Epithelial cell of proximal tubule (primary cell): Measurements from ENCODE around the gene RAD9A. TPM values are rescaled to one million over a fixed set of nuclear protein-coding genes. Genes with fewer than 3 reads are reported as not detected.
A peak's percentile ranks its signal among the peaks of the same experiment; 100 is the strongest.

Source experiments
- DNase-seq: peaks from one replicate; pipeline ENCODE4 v3.0.0-alpha.2; 2011; ENCODE audit warnings: low read depth
- H3K4me3 ChIP-seq: 2 replicates; pipeline ENCODE4 v1.5.1; 2011; ENCODE audit warnings: low read depth, mild to moderate bottlenecking, low read length
- total RNA-seq: library from RNA; depleted of rRNA; stranded (reverse); fragments of >200 nt; gene quantifications from 2 replicates; pipeline ENCODE4 v1.2.3, GENCODE V29; 2015
- TF ChIP-seq, protein P1 (sequence below): conservative IDR thresholded peaks from 2 replicates; pipeline ENCODE4 v1.5.1; 2012; ENCODE audit warnings: low read depth, mild to moderate bottlenecking, low read length

The RAD9A gene
- total RNA-seq, 1 donor from 2014 or later, result 20.9 TPM

GRCh38 chr11:67355023-67355793, 36.6 kb upstream of the RAD9A start:
- TF ChIP-seq, protein P1, sequence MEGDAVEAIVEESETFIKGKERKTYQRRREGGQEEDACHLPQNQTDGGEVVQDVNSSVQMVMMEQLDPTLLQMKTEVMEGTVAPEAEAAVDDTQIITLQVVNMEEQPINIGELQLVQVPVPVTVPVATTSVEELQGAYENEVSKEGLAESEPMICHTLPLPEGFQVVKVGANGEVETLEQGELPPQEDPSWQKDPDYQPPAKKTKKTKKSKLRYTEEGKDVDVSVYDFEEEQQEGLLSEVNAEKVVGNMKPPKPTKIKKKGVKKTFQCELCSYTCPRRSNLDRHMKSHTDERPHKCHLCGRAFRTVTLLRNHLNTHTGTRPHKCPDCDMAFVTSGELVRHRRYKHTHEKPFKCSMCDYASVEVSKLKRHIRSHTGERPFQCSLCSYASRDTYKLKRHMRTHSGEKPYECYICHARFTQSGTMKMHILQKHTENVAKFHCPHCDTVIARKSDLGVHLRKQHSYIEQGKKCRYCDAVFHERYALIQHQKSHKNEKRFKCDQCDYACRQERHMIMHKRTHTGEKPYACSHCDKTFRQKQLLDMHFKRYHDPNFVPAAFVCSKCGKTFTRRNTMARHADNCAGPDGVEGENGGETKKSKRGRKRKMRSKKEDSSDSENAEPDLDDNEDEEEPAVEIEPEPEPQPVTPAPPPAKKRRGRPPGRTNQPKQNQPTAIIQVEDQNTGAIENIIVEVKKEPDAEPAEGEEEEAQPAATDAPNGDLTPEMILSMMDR, result no peak
- DNase-seq, result no peak
- peak overlapping the region; percentile 14 for H3K4me3 ChIP-seq

GRCh38 chr11:67355794-67356386, 35.9 kb upstream of the RAD9A start:
- DNase-seq, result no peak
- peak overlapping the region; percentile 19 for H3K4me3 ChIP-seq
- TF ChIP-seq, protein P1, result no peak

DNA sequence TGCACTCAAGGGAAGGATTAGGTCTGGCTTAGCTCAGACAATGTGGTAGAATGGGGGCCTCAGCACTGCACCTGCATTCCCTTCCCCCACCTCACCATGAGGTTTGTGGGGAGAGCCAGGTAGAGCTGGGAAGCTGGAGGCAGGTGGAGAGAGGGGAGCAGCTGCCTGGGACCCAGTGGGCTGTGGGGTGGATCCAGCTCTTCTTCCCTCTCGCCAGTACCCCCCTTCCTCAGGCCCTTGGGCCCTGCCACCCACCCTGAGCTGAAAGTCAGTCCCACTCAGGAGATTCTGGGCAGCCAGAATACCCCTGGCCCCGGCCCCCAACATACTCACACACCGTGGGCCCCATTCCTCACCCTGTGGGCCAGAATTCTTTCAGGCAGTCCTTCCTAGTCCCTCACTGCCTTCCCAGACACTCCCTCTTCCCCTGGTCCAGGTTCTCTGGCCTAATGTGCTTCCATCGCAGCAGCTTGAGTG, 35.4 kb upstream of the RAD9A start:
- TF ChIP-seq, protein P1, result no peak
- no peak for DNase-seq
- peak overlapping the region; percentile 19 for H3K4me3 ChIP-seq

DNA sequence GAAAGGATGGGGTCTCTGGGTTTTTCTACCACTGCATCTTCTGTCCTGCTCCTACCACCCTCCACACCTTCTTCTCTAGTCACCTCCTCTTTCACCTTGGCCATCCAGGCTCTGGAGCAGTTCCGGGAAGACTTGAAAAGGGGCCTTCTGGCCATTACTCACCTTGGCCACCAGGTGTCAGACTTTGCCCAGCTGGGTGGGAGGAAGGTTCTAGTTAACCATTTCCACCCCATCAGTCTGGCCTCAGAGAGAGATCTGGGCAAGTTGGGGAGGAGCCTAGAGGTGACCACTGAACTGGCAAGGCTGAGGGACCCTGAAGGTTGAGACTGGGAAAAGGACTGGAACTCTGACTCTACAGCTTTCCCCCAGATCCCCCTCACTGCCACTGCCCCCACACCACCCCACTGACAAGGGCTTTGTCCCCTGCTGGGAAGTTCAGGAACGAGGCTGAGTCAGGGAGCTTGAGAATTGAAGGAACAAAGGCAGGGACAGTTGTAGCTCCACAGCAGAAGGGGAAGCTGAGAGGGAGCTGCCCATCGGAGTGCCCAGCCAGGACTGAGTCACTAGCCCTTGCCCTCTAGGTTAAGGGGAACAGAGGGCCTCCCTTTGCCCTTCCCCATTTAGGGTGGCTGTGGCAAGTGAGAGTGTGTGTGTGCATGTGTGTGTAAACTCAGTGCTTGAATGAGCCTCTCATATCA, 34.8 kb upstream of the RAD9A start:
- DNase-seq, result no peak
- TF ChIP-seq, protein P1, result peak; percentile 98
- peak overlapping the region; percentile 19 for H3K4me3 ChIP-seq

DNA sequence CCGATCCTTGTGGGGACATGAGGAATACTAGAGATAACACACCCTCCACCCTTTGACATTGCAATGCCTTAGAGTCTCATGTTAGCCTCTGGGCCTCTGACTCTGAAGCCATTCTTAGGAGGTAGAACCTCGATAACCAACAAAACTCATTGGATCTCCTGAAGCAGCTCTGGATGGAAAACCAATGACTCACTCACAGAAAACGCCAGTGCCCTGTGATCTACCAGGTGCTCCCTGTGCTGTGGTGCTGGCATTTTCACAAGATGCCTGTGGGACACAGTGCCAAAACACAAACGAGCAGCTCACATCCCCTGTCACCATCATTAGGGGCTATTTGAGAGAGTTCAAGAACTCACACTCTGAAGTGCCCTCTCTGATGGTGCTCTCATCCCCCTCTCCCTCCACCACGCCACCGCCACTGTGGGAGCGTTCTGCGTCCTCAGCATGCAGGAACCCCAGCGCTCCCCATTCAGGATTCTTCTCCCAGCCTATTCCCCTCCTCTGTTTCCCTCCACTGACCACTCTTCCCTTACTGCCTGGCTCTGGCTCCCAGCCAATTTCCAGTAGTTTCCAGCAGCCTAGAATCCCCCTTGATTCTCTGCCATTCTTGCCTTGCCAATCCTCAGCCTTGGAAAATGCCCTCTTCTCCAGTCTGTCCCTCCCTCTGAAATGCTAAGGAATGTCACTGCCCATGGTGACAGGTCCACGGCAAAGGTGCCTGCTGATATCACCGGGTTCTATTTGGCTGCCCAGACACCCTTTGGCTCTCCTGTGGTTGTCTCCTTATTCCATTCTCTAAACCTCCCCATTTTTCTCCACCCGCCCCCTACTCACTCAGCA, 33.7 kb upstream of the RAD9A start:
- no peak overlapping the region for H3K4me3 ChIP-seq
- TF ChIP-seq, protein P1, result no peak
- DNase-seq, result peak; percentile 58

GRCh38 chr11:67364169-67364568, 27.6 kb upstream of the RAD9A start:
- no peak overlapping the region for H3K4me3 ChIP-seq
- DNase-seq, result no peak
- TF ChIP-seq, protein P1, result no peak
